ENCODE measurements around the gene APOLD1. TPM values are rescaled to one million over a fixed set of nuclear protein-coding genes. Genes with fewer than 3 reads are reported as not detected.

APOLD1 gene
- total RNA-seq, 1 experiment from 2014 or later = 6.4 TPM

DNA sequence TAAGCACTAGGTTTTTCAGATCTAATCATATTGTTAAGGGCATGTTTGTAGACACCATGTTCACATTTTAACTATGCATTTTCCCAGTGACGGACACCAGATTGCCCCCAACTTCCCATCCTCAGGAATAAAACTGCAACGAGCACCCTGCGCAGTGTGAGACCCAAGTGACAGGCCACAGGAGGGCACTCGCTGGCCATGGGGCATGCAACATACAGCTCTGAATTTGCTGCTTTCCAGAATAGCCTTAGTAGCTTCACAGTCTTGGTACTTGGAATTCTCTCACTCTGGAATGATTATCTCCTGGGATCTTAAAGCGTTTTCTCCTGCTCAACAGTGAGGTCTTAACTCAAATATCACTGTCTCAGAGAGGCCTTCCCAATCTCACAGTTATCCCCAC is 26.7 kb downstream of the APOLD1 start:
- CTCF ChIA-PET = interaction anchor here (1.3 kb wide), 1 partner anchor 27 kb away, joined by 4 read pairs; no protein-coding TSS in a partner anchor
- no TSS peak for BruUV-seq (replicated peaks)
- Histone ChIP-seq H3K4me1 (ENCODE audit: insufficient read depth, low read length, poor library complexity, severe bottlenecking) (peaks cover 25% of the 10 kb centered on the region), H3K27ac (ENCODE audit: low read depth, low read length, poor library complexity, severe bottlenecking) (no peak overlapping the region), H3K27me3 (replicated peaks; ENCODE audit: insufficient read depth, low read depth, low read length, poor library complexity) (no peaks in the 10 kb centered on the region), H3K9me3 (ENCODE audit: low read depth, low read length, poor library complexity, severe bottlenecking) (no peaks in the 10 kb centered on the region), H3K4me3 (ENCODE audit: low read depth, low read length, poor library complexity, severe bottlenecking) (no peak overlapping the region), H3K36me3 (ENCODE audit: insufficient read depth, low read length, poor library complexity, severe bottlenecking) (peaks cover 22% of the 10 kb centered on the region)
- TF ChIP-seq EZH2 (IDR thresholded peaks at IDR 0.05; ENCODE audit: borderline replicate concordance, low read depth, low read length, poor library complexity, severe bottlenecking) = no peak
- TF ChIP-seq, protein P1, sequence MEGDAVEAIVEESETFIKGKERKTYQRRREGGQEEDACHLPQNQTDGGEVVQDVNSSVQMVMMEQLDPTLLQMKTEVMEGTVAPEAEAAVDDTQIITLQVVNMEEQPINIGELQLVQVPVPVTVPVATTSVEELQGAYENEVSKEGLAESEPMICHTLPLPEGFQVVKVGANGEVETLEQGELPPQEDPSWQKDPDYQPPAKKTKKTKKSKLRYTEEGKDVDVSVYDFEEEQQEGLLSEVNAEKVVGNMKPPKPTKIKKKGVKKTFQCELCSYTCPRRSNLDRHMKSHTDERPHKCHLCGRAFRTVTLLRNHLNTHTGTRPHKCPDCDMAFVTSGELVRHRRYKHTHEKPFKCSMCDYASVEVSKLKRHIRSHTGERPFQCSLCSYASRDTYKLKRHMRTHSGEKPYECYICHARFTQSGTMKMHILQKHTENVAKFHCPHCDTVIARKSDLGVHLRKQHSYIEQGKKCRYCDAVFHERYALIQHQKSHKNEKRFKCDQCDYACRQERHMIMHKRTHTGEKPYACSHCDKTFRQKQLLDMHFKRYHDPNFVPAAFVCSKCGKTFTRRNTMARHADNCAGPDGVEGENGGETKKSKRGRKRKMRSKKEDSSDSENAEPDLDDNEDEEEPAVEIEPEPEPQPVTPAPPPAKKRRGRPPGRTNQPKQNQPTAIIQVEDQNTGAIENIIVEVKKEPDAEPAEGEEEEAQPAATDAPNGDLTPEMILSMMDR (conservative IDR thresholded peaks at IDR 0.05; ENCODE audit: low read depth, low read length) = no peak
- POLR2A ChIA-PET (ENCODE audit: low non-redundant PET) = no interaction called here
- no peak for DNase-seq (ENCODE audit: low spot score)
- intact Hi-C loops (cut with micrococcal nuclease; ENCODE audit: unreplicated experiment) = no loop called here

DNA sequence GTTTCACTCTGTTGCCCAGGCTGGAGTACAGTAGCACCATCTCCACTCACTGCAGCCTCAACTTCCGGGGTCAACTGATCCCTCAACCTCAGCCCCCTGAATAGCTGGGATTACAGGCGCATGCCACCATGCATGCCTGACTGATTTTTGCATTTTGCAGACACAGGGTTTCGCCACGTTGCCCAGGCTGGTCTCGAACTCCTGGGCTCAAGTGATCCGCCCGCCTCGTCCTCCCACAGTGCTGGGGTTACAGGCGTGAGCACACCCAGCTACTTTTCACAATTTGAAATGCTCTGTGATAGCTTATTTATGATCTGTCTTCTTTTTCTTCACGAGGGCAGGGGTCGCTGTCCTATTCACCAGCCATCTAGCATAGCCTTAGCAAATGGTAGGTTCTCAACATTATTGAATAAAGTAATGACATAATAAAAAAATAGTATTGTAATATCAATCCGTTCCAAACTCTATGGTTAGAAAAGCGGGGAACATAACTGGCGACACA is 27.2 kb downstream of the APOLD1 start:
- H3K9me3 ChIP-seq (ENCODE audit: low read depth, low read length, poor library complexity, severe bottlenecking) = no peaks in the 10 kb centered on the region
- H3K27me3 ChIP-seq (replicated peaks; ENCODE audit: insufficient read depth, low read depth, low read length, poor library complexity) = no peaks in the 10 kb centered on the region
- BruUV-seq (replicated peaks) = no TSS peak
- ChIA-PET POLR2A (ENCODE audit: low non-redundant PET) (no interaction called here), CTCF (interaction anchor here (0.6 to 1.3 kb wide), 2 partner anchors 26 to 28 kb away, joined by 3 to 4 read pairs; no protein-coding TSS in a partner anchor)
- peaks cover 25% of the 10 kb centered on the region for H3K4me1 ChIP-seq (ENCODE audit: insufficient read depth, low read length, poor library complexity, severe bottlenecking)
- no peak for TF ChIP-seq EZH2 (IDR thresholded peaks at IDR 0.05; ENCODE audit: borderline replicate concordance, low read depth, low read length, poor library complexity, severe bottlenecking)
- TF ChIP-seq, protein P1 (conservative IDR thresholded peaks at IDR 0.05; ENCODE audit: low read depth, low read length) = no peak
- DNase-seq (ENCODE audit: low spot score) = no peak
- H3K4me3 ChIP-seq (ENCODE audit: low read depth, low read length, poor library complexity, severe bottlenecking) = peak overlapping the region; percentile 91
- H3K36me3 ChIP-seq (ENCODE audit: insufficient read depth, low read length, poor library complexity, severe bottlenecking) = peaks cover 23% of the 10 kb centered on the region
- intact Hi-C loops (cut with micrococcal nuclease; ENCODE audit: unreplicated experiment) = no loop called here
- no peak overlapping the region for H3K27ac ChIP-seq (ENCODE audit: low read depth, low read length, poor library complexity, severe bottlenecking)

DNA sequence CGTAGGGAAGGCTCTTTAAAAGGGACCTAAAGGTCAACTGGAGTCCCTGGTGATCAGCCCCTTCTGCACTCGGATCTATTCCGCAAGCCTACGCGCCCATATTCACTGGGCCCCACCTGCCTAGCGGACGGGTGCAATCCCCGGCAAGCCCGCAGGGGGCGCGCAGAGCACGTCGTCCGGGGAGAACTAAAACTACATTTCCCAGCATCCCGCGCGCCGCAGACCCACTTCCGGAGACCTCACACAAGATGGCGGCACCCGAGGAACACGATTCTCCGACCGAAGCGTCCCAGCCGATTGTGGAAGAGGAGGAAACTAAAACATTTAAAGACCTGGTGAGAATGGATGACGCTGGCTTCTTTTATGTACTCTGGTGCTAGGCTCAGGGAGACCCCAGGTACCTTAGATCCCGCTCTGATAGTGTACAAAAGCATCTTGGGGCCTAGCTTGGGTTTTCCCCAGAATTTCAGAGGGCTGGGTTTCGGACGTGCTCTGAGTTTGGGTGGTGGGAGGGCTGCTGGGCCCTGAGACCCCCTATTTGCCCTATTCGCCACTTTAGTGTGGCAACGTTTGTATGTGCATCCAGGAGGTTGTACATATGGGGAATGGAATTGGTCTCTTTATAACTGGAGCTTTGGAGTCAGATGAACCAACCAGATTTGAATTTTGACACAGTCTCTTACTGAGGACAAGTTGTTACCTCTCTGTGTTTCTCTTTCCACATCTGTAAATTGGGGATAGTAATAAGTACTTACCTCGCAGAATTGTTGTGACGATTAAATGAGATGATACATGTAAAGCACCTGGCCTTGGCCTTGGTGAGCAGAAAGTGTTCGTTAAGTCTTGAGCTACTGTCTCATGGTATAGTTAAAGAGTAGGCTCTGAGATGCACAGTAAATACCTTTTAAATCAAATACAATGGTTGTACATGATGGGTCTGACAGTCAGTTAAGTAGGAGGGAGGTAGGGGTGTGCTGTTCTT is 28.0 kb downstream of the APOLD1 start, which contains the start of gene DDX47:
TSS of gene DDX47 (plus strand) at position 227 of the 982 bp plus-strand sequence. CDS start at position 249, 22 bp downstream.
- intact Hi-C loops (cut with micrococcal nuclease; ENCODE audit: unreplicated experiment) = no loop called here
- Histone ChIP-seq H3K4me1 (ENCODE audit: insufficient read depth, low read length, poor library complexity, severe bottlenecking) (peaks cover 19% of the 10 kb centered on the region), H3K27me3 (replicated peaks; ENCODE audit: insufficient read depth, low read depth, low read length, poor library complexity) (no peaks in the 10 kb centered on the region), H3K36me3 (ENCODE audit: insufficient read depth, low read length, poor library complexity, severe bottlenecking) (peaks cover 23% of the 10 kb centered on the region), H3K9me3 (ENCODE audit: low read depth, low read length, poor library complexity, severe bottlenecking) (no peaks in the 10 kb centered on the region), H3K4me3 (ENCODE audit: low read depth, low read length, poor library complexity, severe bottlenecking) (peak within 1 kb of the TSS; percentile 91), H3K27ac (ENCODE audit: low read depth, low read length, poor library complexity, severe bottlenecking) (peak within 1 kb of the TSS; percentile 91)
- POLR2A ChIA-PET (ENCODE audit: low non-redundant PET) = no interaction called here
- peak; percentile 95 for DNase-seq (ENCODE audit: low spot score)
- CTCF ChIA-PET = interaction anchor here (0.6 to 1.3 kb wide), 2 partner anchors 25 to 29 kb away, joined by 3 to 4 read pairs; no protein-coding TSS in a partner anchor
- TF ChIP-seq EZH2 (IDR thresholded peaks at IDR 0.05; ENCODE audit: borderline replicate concordance, low read depth, low read length, poor library complexity, severe bottlenecking) = no peak
- TF ChIP-seq, protein P1 (conservative IDR thresholded peaks at IDR 0.05; ENCODE audit: low read depth, low read length) = peak; percentile 95
- TSS peak; percentile 59 for BruUV-seq (replicated peaks)

All from A673 (cell line).